Caco-2 (cell line): ENCODE results near the gene SNX15. TPM values are rescaled to one million over a fixed set of nuclear protein-coding genes. Genes with fewer than 3 reads are reported as not detected.

ENCODE experiments used
- BruUV-seq: library from RNA; stranded (reverse); fragments of 400-500 nt; replicated peaks from 2 replicates; lab custom pipeline; 2021; lab: Mats Ljungman, UMichigan
- CTCF ChIA-PET: fragments of 300-600 bp; sonication (Branson Sonifier 250); formaldehyde crosslinking; loops from one replicate; lab custom pipeline; 2022; ENCODE audit warnings: antibody characterized with exemption; lab: Charles Lee
- POLR2A ChIA-PET: fragments of 300-600 bp; sonication (Branson Sonifier 250); formaldehyde crosslinking; loops from one replicate; lab custom pipeline; 2022; ENCODE audit warnings: antibody characterized with exemption; lab: Charles Lee
- DNase-seq, 2 experiments: peaks; one replicate each; pipeline versions ENCODE4 v3.0.0 to v3.0.0-alpha.2; 2020 to 2022
- H3K27me3 ChIP-seq: replicated peaks from 2 replicates; pipeline ENCODE4 v1.6.0; 2011; ENCODE audit warnings: low read length; ENCODE audit not compliant: control insufficient read depth, insufficient read depth
- H3K36me3 ChIP-seq: 2 replicates; pipeline ENCODE4 v1.5.1; 2011; ENCODE audit warnings: low read length; ENCODE audit not compliant: control insufficient read depth, insufficient read depth
- H3K4me1 ChIP-seq: fragments of 250-450 bp; sonication (Bioruptor Pico); 2 replicates; pipeline ENCODE4 v1.5.1; 2020; ENCODE audit warnings: mild to moderate bottlenecking
- H3K4me3 ChIP-seq: 2 replicates; pipeline ENCODE4 v1.5.1; 2011; ENCODE audit warnings: low read depth, mild to moderate bottlenecking, control low read depth, low read length
- H3K9me3 ChIP-seq: fragments of 250-450 bp; sonication (Bioruptor Pico); 2 replicates; pipeline ENCODE4 v1.5.1; 2020; ENCODE audit warnings: mild to moderate bottlenecking, moderate library complexity
- H3K27ac Mint-ChIP-seq: one replicate; pipeline ENCODE4 v1.8.0; 2022; ENCODE audit warnings: mixed read lengths; ENCODE audit not compliant: unreplicated experiment
- H3K27me3 Mint-ChIP-seq: one replicate; pipeline ENCODE4 v1.8.0; 2022; ENCODE audit warnings: mixed read lengths; ENCODE audit not compliant: insufficient read depth, unreplicated experiment
- H3K36me3 Mint-ChIP-seq: one replicate; pipeline ENCODE4 v1.8.0; 2022; ENCODE audit warnings: mild to moderate bottlenecking, mixed read lengths; ENCODE audit not compliant: insufficient read depth, unreplicated experiment
- H3K4me1 Mint-ChIP-seq: one replicate; pipeline ENCODE4 v1.8.0; 2022; ENCODE audit warnings: low read depth, mixed read lengths; ENCODE audit not compliant: unreplicated experiment
- H3K4me3 Mint-ChIP-seq: one replicate; pipeline ENCODE4 v1.8.0; 2022; ENCODE audit warnings: mild to moderate bottlenecking, moderate library complexity, mixed read lengths; ENCODE audit not compliant: unreplicated experiment
- H3K9me3 Mint-ChIP-seq: one replicate; pipeline ENCODE4 v1.8.0; 2022; ENCODE audit warnings: mixed read lengths; ENCODE audit not compliant: unreplicated experiment
- intact Hi-C: fragments of 100-400 bp; cut with micrococcal nuclease; formaldehyde crosslinking; loops from one replicate; pipeline ENCODE4 v1.10.0; 2022; ENCODE audit not compliant: unreplicated experiment
- total RNA-seq: library from RNA; stranded (reverse); gene quantifications from 2 replicates; pipeline ENCODE4 v1.2.3, GENCODE V29; 2022
- TF ChIP-seq, protein P1 (sequence below), 2 experiments: fragments of 200-600 bp in 1 of 2; IDR thresholded peaks; 1 replicate in 1 of 2; 2 replicates in 1 of 2; pipeline versions ENCODE4 v1.5.1 to v1.8.0; 2011 to 2022; ENCODE audit warnings: antibody characterized with exemption in 1 of 2, control low read depth in 1 of 2, inconsistent platforms in 1 of 2, low read depth in 1 of 2, low read length in 1 of 2, mild to moderate bottlenecking in 1 of 2, moderate library complexity in 1 of 2; ENCODE audit not compliant: insufficient read depth in 1 of 2, severe bottlenecking in 1 of 2, unreplicated experiment in 1 of 2

SNX15 gene
- total RNA-seq, 1 experiment from 2014 or later: 35.8 TPM

DNA sequence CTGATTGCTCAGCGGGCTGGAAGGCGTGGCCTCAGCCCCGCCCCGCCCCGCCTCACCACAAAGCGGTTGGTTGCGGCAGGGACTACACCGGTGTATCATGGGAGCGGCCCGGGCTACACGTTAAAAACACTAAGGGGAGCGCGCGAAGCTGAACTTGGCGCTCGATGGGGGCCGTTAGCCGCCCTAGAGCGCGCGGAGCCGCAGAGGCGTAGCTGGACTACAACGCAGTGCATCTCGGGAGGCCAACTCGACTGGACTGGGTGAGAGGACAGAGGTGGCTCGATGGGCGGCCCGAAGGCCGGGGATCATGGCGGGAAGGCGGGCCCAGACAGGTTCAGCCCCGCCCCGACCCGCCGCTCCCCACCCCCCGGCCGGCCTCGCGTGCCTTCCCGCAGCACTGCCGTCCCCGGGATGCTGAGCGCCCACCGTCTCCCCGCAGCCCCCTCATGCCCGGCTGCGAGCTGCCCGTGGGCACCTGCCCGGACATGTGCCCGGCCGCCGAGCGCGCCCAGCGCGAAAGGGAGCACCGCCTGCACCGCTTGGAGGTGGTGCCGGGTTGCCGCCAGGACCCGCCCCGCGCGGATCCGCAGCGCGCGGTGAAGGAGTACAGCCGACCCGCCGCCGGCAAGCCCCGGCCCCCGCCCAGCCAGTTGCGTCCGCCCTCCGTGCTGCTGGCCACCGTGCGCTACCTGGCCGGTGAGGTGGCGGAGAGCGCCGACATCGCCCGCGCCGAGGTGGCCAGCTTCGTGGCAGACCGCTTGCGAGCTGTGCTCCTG lies 13.8 kb downstream of the SNX15 start, which contains the start of gene SAC3D1:
Gene SAC3D1 (plus strand): TSS at position 364 of the 776 bp plus-strand sequence. CDS start 83 bp downstream, at position 447.
- intact Hi-C loops: loop anchor here (1.0 to 5.0 kb wide), 3 partner anchors 14 to 36 kb away; partner anchors contain the start of gene SNX15
- POLR2A ChIA-PET: interaction anchor here (0.5 to 1.4 kb wide), 3 partner anchors 22 to 735 kb away, joined by 3 to 4 read pairs (median 4); partner anchors contain the start of genes ESRRA, PRDX5 and TRMT112
- CTCF ChIA-PET: interaction anchor here (0.6 to 1.8 kb wide), 12 partner anchors 13 to 375 kb away, joined by 3 to 9 read pairs (median 4); partner anchors contain the start of genes ARL2, CAPN1, CDC42BPG and SNX15

DNA sequence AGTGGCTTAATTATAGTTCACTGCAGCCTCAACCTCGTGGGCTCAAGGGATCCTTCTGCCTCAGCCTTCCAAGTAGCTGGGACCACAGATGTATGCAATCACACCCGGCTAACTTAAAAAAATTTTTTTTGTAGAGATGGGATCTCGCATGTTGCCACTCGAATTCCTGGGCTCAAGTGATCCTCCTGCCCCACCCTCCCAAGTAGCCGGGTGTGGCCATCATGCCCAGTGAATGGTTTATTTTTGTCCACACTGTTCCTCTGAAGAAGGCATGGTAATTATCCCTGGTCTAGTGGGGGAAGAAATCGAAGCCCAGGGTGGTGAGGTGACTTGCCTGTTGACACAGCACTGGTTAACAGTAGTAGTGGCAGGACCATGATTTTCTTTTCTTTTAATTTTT lies 15.7 kb downstream of the SNX15 start:
- Histone ChIP-seq H3K4me1 (peaks cover 11% of the 10 kb centered on the region; the same call in 1 of the 2 replicates), H3K9me3 (no peaks in the 10 kb centered on the region), H3K4me3 (no peak overlapping the region), H3K36me3 (peaks cover 7% of the 10 kb centered on the region), H3K27me3 (no peaks in the 10 kb centered on the region)
- POLR2A ChIA-PET: no interaction called here
- intact Hi-C loops: loop anchor here (5.0 kb wide), 1 partner anchor 34 kb away; no protein-coding TSS in a partner anchor
- no peaks in the 10 kb centered on the region for H3K27me3 Mint-ChIP-seq
- peak overlapping the region; percentile 89 for H3K4me3 Mint-ChIP-seq
- BruUV-seq: no TSS peak
- no peak for DNase-seq
- CTCF ChIA-PET: no interaction called here
- peaks cover 30% of the 10 kb centered on the region for H3K36me3 Mint-ChIP-seq
- no peaks in the 10 kb centered on the region for H3K9me3 Mint-ChIP-seq
- no peak overlapping the region for H3K27ac Mint-ChIP-seq
- TF ChIP-seq, protein P1, sequence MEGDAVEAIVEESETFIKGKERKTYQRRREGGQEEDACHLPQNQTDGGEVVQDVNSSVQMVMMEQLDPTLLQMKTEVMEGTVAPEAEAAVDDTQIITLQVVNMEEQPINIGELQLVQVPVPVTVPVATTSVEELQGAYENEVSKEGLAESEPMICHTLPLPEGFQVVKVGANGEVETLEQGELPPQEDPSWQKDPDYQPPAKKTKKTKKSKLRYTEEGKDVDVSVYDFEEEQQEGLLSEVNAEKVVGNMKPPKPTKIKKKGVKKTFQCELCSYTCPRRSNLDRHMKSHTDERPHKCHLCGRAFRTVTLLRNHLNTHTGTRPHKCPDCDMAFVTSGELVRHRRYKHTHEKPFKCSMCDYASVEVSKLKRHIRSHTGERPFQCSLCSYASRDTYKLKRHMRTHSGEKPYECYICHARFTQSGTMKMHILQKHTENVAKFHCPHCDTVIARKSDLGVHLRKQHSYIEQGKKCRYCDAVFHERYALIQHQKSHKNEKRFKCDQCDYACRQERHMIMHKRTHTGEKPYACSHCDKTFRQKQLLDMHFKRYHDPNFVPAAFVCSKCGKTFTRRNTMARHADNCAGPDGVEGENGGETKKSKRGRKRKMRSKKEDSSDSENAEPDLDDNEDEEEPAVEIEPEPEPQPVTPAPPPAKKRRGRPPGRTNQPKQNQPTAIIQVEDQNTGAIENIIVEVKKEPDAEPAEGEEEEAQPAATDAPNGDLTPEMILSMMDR (IDR thresholded peaks at IDR 0.05; ENCODE audit: insufficient read depth in 1 of 2, low read depth in 1 of 2, low read length in 1 of 2, severe bottlenecking in 1 of 2, unreplicated experiment in 1 of 2): no peak
- no peaks in the 10 kb centered on the region for H3K4me1 Mint-ChIP-seq

More for the DNA sequence above, 13.8 kb downstream of the SNX15 start, which contains the start of gene SAC3D1:
- H3K9me3 Mint-ChIP-seq: no peaks in the 10 kb centered on the region
- TF ChIP-seq, protein P1 (IDR thresholded peaks at IDR 0.05; ENCODE audit: insufficient read depth in 1 of 2, low read depth in 1 of 2, low read length in 1 of 2, severe bottlenecking in 1 of 2, unreplicated experiment in 1 of 2): no peak
- no peaks in the 10 kb centered on the region for H3K4me1 Mint-ChIP-seq
- Histone ChIP-seq H3K4me3 (peak within 1 kb of the TSS; percentile 89), H3K36me3 (peaks cover 7% of the 10 kb centered on the region), H3K9me3 (no peaks in the 10 kb centered on the region), H3K4me1 (peaks cover 11% of the 10 kb centered on the region; the same call in 1 of the 2 replicates), H3K27me3 (no peaks in the 10 kb centered on the region)
- DNase-seq: peak; percentile 97 to 98
- H3K27me3 Mint-ChIP-seq: no peaks in the 10 kb centered on the region
- peak within 1 kb of the TSS; percentile 89 for H3K4me3 Mint-ChIP-seq
- peaks cover 24% of the 10 kb centered on the region for H3K36me3 Mint-ChIP-seq
- peak within 1 kb of the TSS; percentile 83 for H3K27ac Mint-ChIP-seq
- BruUV-seq: no TSS peak

DNA sequence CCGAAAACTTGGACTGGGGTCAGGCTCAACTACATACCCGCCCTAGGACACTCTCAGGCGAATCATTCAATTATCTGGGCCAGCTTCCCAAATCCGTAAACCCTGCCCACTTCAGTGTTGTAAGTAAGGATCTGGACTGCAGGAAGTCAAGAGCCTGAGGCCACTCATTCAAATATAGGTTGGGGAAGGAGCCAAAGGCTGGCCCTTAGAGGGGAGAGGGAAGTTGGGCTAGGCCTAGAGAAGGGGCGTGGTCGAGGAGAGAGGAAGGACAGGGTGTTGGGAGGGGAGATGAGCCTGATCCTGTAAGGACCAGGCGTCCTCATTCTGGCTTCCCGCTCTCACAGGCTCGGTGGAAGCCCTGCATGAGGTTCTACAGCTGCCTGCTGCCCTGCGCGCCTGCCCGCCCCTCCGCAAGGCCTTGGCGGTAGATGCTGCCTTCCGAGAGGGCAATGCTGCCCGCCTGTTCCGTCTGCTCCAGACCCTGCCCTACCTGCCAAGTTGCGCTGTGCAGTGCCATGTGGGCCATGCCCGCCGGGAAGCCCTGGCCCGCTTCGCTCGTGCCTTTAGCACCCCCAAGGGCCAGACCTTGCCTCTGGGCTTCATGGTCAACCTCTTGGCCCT lies 16.8 kb downstream of the SNX15 start:
- POLR2A ChIA-PET: no interaction called here
- Mint-ChIP-seq H3K36me3 (peaks cover 30% of the 10 kb centered on the region), H3K27ac (no peak overlapping the region), H3K4me3 (no peak overlapping the region), H3K9me3 (no peaks in the 10 kb centered on the region), H3K4me1 (no peaks in the 10 kb centered on the region), H3K27me3 (no peaks in the 10 kb centered on the region)
- H3K4me3 ChIP-seq: no peak overlapping the region
- no peaks in the 10 kb centered on the region for H3K9me3 ChIP-seq
- no peaks in the 10 kb centered on the region for H3K27me3 ChIP-seq
- intact Hi-C loops: loop anchor here (5.0 kb wide), 1 partner anchor 33 kb away; no protein-coding TSS in a partner anchor
- TF ChIP-seq, protein P1 (IDR thresholded peaks at IDR 0.05; ENCODE audit: insufficient read depth in 1 of 2, low read depth in 1 of 2, low read length in 1 of 2, severe bottlenecking in 1 of 2, unreplicated experiment in 1 of 2): no peak
- H3K36me3 ChIP-seq: peaks cover 7% of the 10 kb centered on the region
- CTCF ChIA-PET: no interaction called here
- no peak for DNase-seq
- peaks cover 11% of the 10 kb centered on the region; the same call in 1 of the 2 replicates for H3K4me1 ChIP-seq
- BruUV-seq: no TSS peak
